Tibial nerve (tissue), 3 donors: ENCODE data around the gene NOD2.

ENCODE experiments used
- EP300 ChIP-seq, 2 donors: sonication (generic); formaldehyde crosslinking; IDR thresholded peaks; one replicate each; pipeline ENCODE4 v1.6.1; 2017; ENCODE audit warnings: antibody characterized with exemption in 2 of 2, mild to moderate bottlenecking in 1 of 2
- POLR2A ChIP-seq, 2 donors: fragments of 450-650 bp; IDR thresholded peaks; one replicate each; pipeline ENCODE4 v1.6.1; 2017; ENCODE audit warnings: antibody characterized with exemption in 2 of 2, mild to moderate bottlenecking in 2 of 2, moderate library complexity in 2 of 2

DNA sequence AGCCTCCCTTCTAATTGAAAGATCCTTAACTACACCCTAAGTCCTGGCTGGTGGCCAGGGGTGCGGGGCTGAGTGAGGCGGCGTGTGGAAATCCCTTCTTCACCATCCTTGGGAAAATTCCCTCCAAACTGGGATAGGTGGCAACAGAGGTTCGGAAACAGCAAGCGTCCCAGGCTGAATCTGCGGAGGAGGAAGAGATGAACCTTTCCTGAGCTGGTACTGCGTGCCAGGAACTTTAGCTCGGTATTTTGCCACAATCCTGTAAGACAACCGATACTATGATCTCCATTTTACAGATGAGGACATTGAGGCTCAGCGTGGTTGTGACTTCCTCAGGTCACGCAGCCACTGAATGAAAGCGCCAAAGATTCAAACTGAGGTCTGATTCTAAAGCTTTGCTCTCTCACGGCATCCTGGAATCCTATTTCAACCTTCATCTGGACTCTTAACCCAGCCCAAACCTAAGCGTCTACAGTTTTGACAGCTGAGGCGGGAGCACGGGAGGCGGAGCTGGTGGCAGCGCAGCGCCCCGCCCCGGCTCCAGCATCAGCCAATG is 47.9 kb downstream of the NOD2 start:
- TF ChIP-seq EP300 (IDR thresholded peaks at IDR 0.05) (no peak), POLR2A (IDR thresholded peaks at IDR 0.05) (no peak)
